CD4-positive, alpha-beta memory T cell (primary cell): ENCODE results near the gene MYRFL. TPM values are rescaled to one million over a fixed set of nuclear protein-coding genes. Genes with fewer than 3 reads are reported as not detected.

Source experiments
- CTCF ChIA-PET: fragments of 350-600 bp; sonication (Branson Sonifier 250); formaldehyde crosslinking; loops from one replicate; lab custom pipeline; 2021; ENCODE audit warnings: inconsistent platforms; ENCODE audit not compliant: partially characterized antibody; lab: Charles Lee
- POLR2A ChIA-PET: fragments of 350-600 bp; sonication (Branson Sonifier 250); formaldehyde crosslinking; loops from one replicate; lab custom pipeline; 2021; ENCODE audit not compliant: partially characterized antibody; lab: Charles Lee
- DNase-seq, 5 donors: peaks; one replicate each; pipeline versions ENCODE4 v3.0.0 to v3.0.0-alpha.2; 2020 to 2022; ENCODE audit warnings: mixed read lengths in 1 of 5
- H3K27ac ChIP-seq: one replicate; pipeline ENCODE4 v1.7.0; 2013; ENCODE audit warnings: low read depth, low read length
- H3K27me3 ChIP-seq: 2 replicates; pipeline ENCODE4 v1.7.0; 2013; ENCODE audit warnings: mild to moderate bottlenecking, low read length, moderate library complexity; ENCODE audit not compliant: insufficient read depth
- H3K36me3 ChIP-seq: 2 replicates; pipeline ENCODE4 v1.7.0; 2013; ENCODE audit warnings: mild to moderate bottlenecking, low read length, moderate library complexity; ENCODE audit not compliant: insufficient read depth
- H3K4me1 ChIP-seq: 2 replicates; pipeline ENCODE4 v1.7.0; 2013; ENCODE audit warnings: mild to moderate bottlenecking, low read length, moderate library complexity; ENCODE audit not compliant: insufficient read depth
- H3K4me3 ChIP-seq, 2 donors: one replicate each; pipeline ENCODE4 v1.7.0; 2013; ENCODE audit warnings: low read length in 2 of 2, mild to moderate bottlenecking in 1 of 2
- H3K9me3 ChIP-seq, 2 donors: one replicate each; pipeline ENCODE4 v1.7.0; 2013; ENCODE audit warnings: low read length in 2 of 2, control low read depth in 1 of 2; ENCODE audit not compliant: control insufficient read depth in 1 of 2
- H3K27ac Mint-ChIP-seq, 7 donors: one replicate each; pipeline ENCODE4 v1.8.0; 2020 to 2021; ENCODE audit warnings: mixed read lengths in 7 of 7, mild to moderate bottlenecking in 6 of 7, inconsistent platforms in 3 of 7, moderate library complexity in 3 of 7
- H3K27me3 Mint-ChIP-seq, 2 donors: one replicate each; pipeline ENCODE4 v1.8.0; 2020 to 2021; ENCODE audit warnings: mixed read lengths in 2 of 2
- H3K36me3 Mint-ChIP-seq, 2 donors: one replicate each; pipeline ENCODE4 v1.8.0; 2020 to 2021; ENCODE audit warnings: mixed read lengths in 2 of 2, inconsistent platforms in 1 of 2, mild to moderate bottlenecking in 1 of 2
- H3K4me1 Mint-ChIP-seq, 4 donors: one replicate each; pipeline ENCODE4 v1.8.0; 2020 to 2021; ENCODE audit warnings: mixed read lengths in 4 of 4, mild to moderate bottlenecking in 1 of 4
- H3K4me3 Mint-ChIP-seq, 8 donors: one replicate each; pipeline ENCODE4 v1.8.0; 2020 to 2021; ENCODE audit warnings: mixed read lengths in 8 of 8, mild to moderate bottlenecking in 7 of 8, moderate library complexity in 6 of 8, inconsistent platforms in 3 of 8
- H3K9me3 Mint-ChIP-seq, 8 donors: one replicate each; pipeline ENCODE4 v1.8.0; 2020 to 2021; ENCODE audit warnings: mixed read lengths in 8 of 8, mild to moderate bottlenecking in 5 of 8, inconsistent platforms in 3 of 8, moderate library complexity in 1 of 8
- intact Hi-C: fragments of 100-400 bp; cut with micrococcal nuclease; formaldehyde crosslinking; loops from one replicate; pipeline ENCODE4 v1.15.1; 2023
- polyA plus RNA-seq, 2 donors: library from polyadenylated mRNA; unstranded; fragments of 300-500 nt; fragmentation: Illumina TruSeq; gene quantifications; one replicate each; pipeline ENCODE4 v1.2.3, GENCODE V29; 2021
- total RNA-seq, 2 experiments: library from RNA; stranded (reverse); gene quantifications; one replicate each; pipeline ENCODE4 v1.2.3, GENCODE V29; 2021

MYRFL gene
- total and polyA plus RNA-seq, 4 experiments from 2014 or later: not detected

DNA sequence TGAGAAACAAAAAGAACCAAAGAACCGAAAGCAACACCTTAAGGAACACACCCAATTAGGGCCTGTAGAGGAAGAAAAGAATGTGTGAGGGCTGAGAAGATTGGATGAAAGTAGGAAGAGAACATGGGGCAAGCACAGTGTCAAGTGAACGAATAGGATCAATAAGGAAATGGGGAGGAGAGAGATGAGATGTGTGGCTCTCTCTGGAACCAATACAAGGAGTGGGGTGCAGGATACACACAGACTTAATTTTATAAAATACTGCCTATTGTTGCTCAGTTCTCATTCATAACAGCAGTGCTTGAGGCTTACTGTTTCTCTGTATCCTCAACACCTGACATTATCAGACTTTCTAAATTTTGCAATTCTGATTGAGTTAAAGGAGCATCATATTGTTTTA is 93.3 kb downstream of the MYRFL start:
- Histone ChIP-seq H3K4me3 (no peak overlapping the region), H3K9me3 (no peaks in the 10 kb centered on the region), H3K36me3 (no peaks in the 10 kb centered on the region), H3K4me1 (no peaks in the 10 kb centered on the region), H3K27ac (no peak overlapping the region), H3K27me3 (no peaks in the 10 kb centered on the region)
- Mint-ChIP-seq H3K4me3 (no peak overlapping the region), H3K4me1 (no peaks in the 10 kb centered on the region), H3K27me3 (peaks cover 0 to 7% of the 10 kb centered on the region in 2 donors), H3K36me3 (no peaks in the 10 kb centered on the region), H3K9me3 (peaks cover 0 to 5% (median 1%) of the 10 kb centered on the region in 8 donors), H3K27ac (peak overlapping the region in 2 of 7 donors; percentile 1 to 12)
- POLR2A ChIA-PET: no interaction called here
- CTCF ChIA-PET: no interaction called here
- intact Hi-C loops: no loop called here
- no peak for DNase-seq

- no peaks in the 10 kb centered on the region for H3K36me3 ChIP-seq
- no peaks in the 10 kb centered on the region for H3K4me1 ChIP-seq
- H3K27me3 Mint-ChIP-seq: peaks cover 0 to 5% of the 10 kb centered on the region in 2 donors
- no peak for DNase-seq
- H3K4me1 Mint-ChIP-seq: no peaks in the 10 kb centered on the region
- intact Hi-C loops: no loop called here
- H3K27me3 ChIP-seq: no peaks in the 10 kb centered on the region
- no peak overlapping the region for H3K27ac ChIP-seq
- H3K4me3 ChIP-seq: no peak overlapping the region
- H3K27ac Mint-ChIP-seq: no peak overlapping the region
- H3K9me3 ChIP-seq: no peaks in the 10 kb centered on the region
- no peak overlapping the region for H3K4me3 Mint-ChIP-seq
- CTCF ChIA-PET: interaction anchor here (1.1 kb wide), 1 partner anchor 657 kb away, joined by 4 read pairs; no protein-coding TSS in a partner anchor
- peaks cover 0 to 5% (median 1%) of the 10 kb centered on the region in 8 donors for H3K9me3 Mint-ChIP-seq
- POLR2A ChIA-PET: no interaction called here
- no peaks in the 10 kb centered on the region for H3K36me3 Mint-ChIP-seq
These were observed 94.5 kb downstream of the MYRFL start for GRCh38 chr12:69919495-69919894.

GRCh38 chr12:69921831-69922230 is 96.8 kb downstream of the MYRFL start:
- Histone ChIP-seq H3K9me3 (no peaks in the 10 kb centered on the region), H3K4me3 (no peak overlapping the region), H3K27ac (no peak overlapping the region), H3K27me3 (no peaks in the 10 kb centered on the region), H3K36me3 (no peaks in the 10 kb centered on the region), H3K4me1 (no peaks in the 10 kb centered on the region)
- Mint-ChIP-seq H3K9me3 (peaks cover 0 to 5% (median 1%) of the 10 kb centered on the region in 8 donors), H3K4me1 (no peaks in the 10 kb centered on the region), H3K27me3 (peaks cover 3 to 8% of the 10 kb centered on the region in 2 donors), H3K27ac (no peak overlapping the region), H3K36me3 (no peaks in the 10 kb centered on the region), H3K4me3 (no peak overlapping the region)
- ChIA-PET POLR2A (no interaction called here), CTCF (no interaction called here)
- intact Hi-C loops: no loop called here
- DNase-seq: no peak

DNA sequence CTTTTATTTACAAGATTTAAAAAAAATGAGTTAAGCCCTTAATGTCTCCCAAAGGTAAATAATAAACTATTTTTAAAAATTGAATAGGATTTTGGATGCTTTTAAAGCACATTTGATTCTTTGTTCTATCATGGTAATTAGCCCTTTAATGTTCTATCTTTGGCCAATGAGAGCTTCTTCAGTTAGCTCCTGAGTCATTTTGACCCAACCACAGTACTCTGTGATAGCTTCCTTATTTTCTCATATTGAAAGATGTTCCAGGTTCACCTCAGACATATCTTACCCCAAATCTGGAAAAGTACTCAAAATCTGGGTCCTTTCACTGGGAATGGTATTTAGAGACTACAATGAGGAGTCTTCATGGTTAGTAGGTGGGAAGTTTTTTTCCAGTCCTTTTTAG is 98.0 kb downstream of the MYRFL start:
- no peak overlapping the region for H3K27ac Mint-ChIP-seq
- Histone ChIP-seq H3K27ac (no peak overlapping the region), H3K4me1 (no peaks in the 10 kb centered on the region), H3K9me3 (no peaks in the 10 kb centered on the region), H3K27me3 (no peaks in the 10 kb centered on the region), H3K4me3 (no peak overlapping the region), H3K36me3 (no peaks in the 10 kb centered on the region)
- CTCF ChIA-PET: interaction anchor here (1.1 to 1.2 kb wide), 2 partner anchors 22 to 654 kb away, joined by 3 read pairs; no protein-coding TSS in a partner anchor
- DNase-seq: no peak
- no peak overlapping the region for H3K4me3 Mint-ChIP-seq
- POLR2A ChIA-PET: no interaction called here
- peaks cover 0 to 3% (median 0%) of the 10 kb centered on the region in 8 donors for H3K9me3 Mint-ChIP-seq
- intact Hi-C loops: no loop called here
- no peaks in the 10 kb centered on the region for H3K4me1 Mint-ChIP-seq
- no peaks in the 10 kb centered on the region for H3K36me3 Mint-ChIP-seq
- H3K27me3 Mint-ChIP-seq: peaks cover 3 to 8% of the 10 kb centered on the region in 2 donors

GRCh38 chr12:69925291-69925690 is 100.3 kb downstream of the MYRFL start:
- H3K27ac ChIP-seq: no peak overlapping the region
- H3K4me1 ChIP-seq: no peaks in the 10 kb centered on the region
- POLR2A ChIA-PET: no interaction called here
- H3K9me3 ChIP-seq: no peaks in the 10 kb centered on the region
- Mint-ChIP-seq H3K36me3 (no peaks in the 10 kb centered on the region), H3K27ac (no peak overlapping the region), H3K4me3 (no peak overlapping the region), H3K27me3 (peaks cover 3 to 8% of the 10 kb centered on the region in 2 donors), H3K4me1 (no peaks in the 10 kb centered on the region), H3K9me3 (no peaks in the 10 kb centered on the region)
- no peak for DNase-seq
- H3K36me3 ChIP-seq: no peaks in the 10 kb centered on the region
- no peak overlapping the region for H3K4me3 ChIP-seq
- CTCF ChIA-PET: no interaction called here
- H3K27me3 ChIP-seq: no peaks in the 10 kb centered on the region
- intact Hi-C loops: no loop called here

- Mint-ChIP-seq H3K4me3 (no peak overlapping the region), H3K36me3 (no peaks in the 10 kb centered on the region), H3K9me3 (no peaks in the 10 kb centered on the region), H3K27me3 (peaks cover 3 to 12% of the 10 kb centered on the region in 2 donors), H3K4me1 (no peaks in the 10 kb centered on the region), H3K27ac (no peak overlapping the region)
- CTCF ChIA-PET: no interaction called here
- H3K27ac ChIP-seq: no peak overlapping the region
- H3K9me3 ChIP-seq: no peaks in the 10 kb centered on the region
- H3K4me1 ChIP-seq: no peaks in the 10 kb centered on the region
- no peaks in the 10 kb centered on the region for H3K36me3 ChIP-seq
- DNase-seq: no peak
- intact Hi-C loops: no loop called here
- POLR2A ChIA-PET: no interaction called here
- no peak overlapping the region for H3K4me3 ChIP-seq
- no peaks in the 10 kb centered on the region for H3K27me3 ChIP-seq
These were observed 102.1 kb downstream of the MYRFL start for GRCh38 chr12:69927164-69927563.

DNA sequence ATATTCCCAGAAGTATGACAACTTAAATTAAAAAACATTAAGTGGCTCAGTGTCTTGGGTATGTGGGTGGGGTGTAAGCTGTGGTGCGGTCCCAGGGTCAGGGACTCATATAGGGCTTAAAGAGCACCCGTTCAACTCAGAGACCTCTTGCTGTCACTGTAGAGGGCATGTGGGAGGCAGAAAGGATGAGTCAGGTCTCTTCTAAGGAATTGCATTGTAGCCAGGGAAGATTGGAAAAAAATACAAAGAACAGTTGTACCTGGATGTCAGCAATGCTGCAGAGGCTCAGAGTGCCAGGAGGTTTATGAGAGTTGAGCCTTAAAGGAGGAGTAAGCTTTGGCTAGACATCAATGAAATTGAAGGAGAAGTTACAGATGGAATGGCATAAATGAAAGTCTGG is 104.1 kb downstream of the MYRFL start:
- H3K9me3 ChIP-seq: no peaks in the 10 kb centered on the region
- Mint-ChIP-seq H3K4me3 (no peak overlapping the region), H3K27ac (no peak overlapping the region), H3K4me1 (no peaks in the 10 kb centered on the region), H3K27me3 (peaks cover 3 to 12% of the 10 kb centered on the region in 2 donors), H3K9me3 (no peaks in the 10 kb centered on the region), H3K36me3 (no peaks in the 10 kb centered on the region)
- no peaks in the 10 kb centered on the region for H3K27me3 ChIP-seq
- no peaks in the 10 kb centered on the region for H3K4me1 ChIP-seq
- POLR2A ChIA-PET: no interaction called here
- CTCF ChIA-PET: interaction anchor here (1.1 to 1.6 kb wide), 3 partner anchors 8 to 29 kb away, joined by 3 to 4 read pairs (median 3); no protein-coding TSS in a partner anchor
- no peak overlapping the region for H3K4me3 ChIP-seq
- no peaks in the 10 kb centered on the region for H3K36me3 ChIP-seq
- DNase-seq: no peak
- H3K27ac ChIP-seq: no peak overlapping the region
- intact Hi-C loops: no loop called here
